Measurements from ENCODE around the gene CNTN2. TPM values are rescaled to one million over a fixed set of nuclear protein-coding genes. Genes with fewer than 3 reads are reported as not detected.

Gene CNTN2
- total and polyA plus RNA-seq, 10 donors, result 0.02 to 2.6 (median 0.13) TPM; not detected in 3

DNA sequence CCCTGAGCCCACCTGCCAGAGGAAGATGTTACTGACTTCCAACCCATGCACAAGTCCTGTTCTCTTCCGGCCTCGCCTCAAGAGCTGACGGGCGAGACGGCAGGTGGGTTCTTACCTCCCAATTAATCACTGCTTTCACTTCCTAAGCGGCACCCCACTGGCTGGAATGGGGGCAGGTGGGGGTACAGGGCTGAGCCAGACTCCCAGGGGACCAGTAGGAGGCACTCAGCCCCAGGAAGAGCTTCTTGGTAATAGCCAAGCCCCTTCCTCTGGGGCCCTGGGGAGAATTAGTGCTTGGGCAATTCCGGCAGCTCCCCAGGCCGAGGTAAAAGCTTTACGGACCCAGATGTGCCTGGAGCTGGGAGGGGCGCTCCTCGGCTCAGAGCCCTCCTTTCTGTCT lies 9.7 kb downstream of the CNTN2 start:
- 76 to 84% (median 78%) methylated on average over 9 to 11 of the region's 11 CpGs for WGBS, 5 donors
- no peak for TF ChIP-seq POLR2A (IDR thresholded peaks at IDR 0.05)
- no peaks in the 10 kb centered on the region for H3K4me1 ChIP-seq
- H3K4me3 ChIP-seq, result no peak overlapping the region
- H3K36me3 ChIP-seq, result no peaks in the 10 kb centered on the region
- intact Hi-C loops (cut with DNase I; ENCODE audit: low total_unique reads), result no loop called here
- DNase-seq, result no peak
- peaks cover 0 to 28% (median 0%) of the 10 kb centered on the region in 7 donors for H3K27me3 ChIP-seq (replicated peaks in 1 of 7)
- no peaks in the 10 kb centered on the region for H3K9me3 ChIP-seq
- no peak overlapping the region for H3K27ac ChIP-seq

GRCh38 chr1:205053296-205053695 lies 10.3 kb downstream of the CNTN2 start:
- DNase-seq, result no peak
- Histone ChIP-seq H3K36me3 (no peaks in the 10 kb centered on the region), H3K4me3 (no peak overlapping the region), H3K4me1 (no peaks in the 10 kb centered on the region), H3K27me3 (replicated peaks in 1 of 7) (peaks cover 0 to 23% (median 0%) of the 10 kb centered on the region in 7 donors), H3K27ac (no peak overlapping the region), H3K9me3 (no peaks in the 10 kb centered on the region)
- intact Hi-C loops (cut with DNase I; ENCODE audit: low total_unique reads), result no loop called here
- 86 to 93% (median 92%) methylated on average over 5 of the region's 5 CpGs for WGBS, 5 donors
- TF ChIP-seq CTCF (IDR thresholded peaks at IDR 0.05 in 8 of 11, conservative IDR thresholded peaks at IDR 0.05 in 3 of 11) (no peak), POLR2AphosphoS5 (IDR thresholded peaks at IDR 0.05) (no peak), POLR2A (IDR thresholded peaks at IDR 0.05) (no peak)

DNA sequence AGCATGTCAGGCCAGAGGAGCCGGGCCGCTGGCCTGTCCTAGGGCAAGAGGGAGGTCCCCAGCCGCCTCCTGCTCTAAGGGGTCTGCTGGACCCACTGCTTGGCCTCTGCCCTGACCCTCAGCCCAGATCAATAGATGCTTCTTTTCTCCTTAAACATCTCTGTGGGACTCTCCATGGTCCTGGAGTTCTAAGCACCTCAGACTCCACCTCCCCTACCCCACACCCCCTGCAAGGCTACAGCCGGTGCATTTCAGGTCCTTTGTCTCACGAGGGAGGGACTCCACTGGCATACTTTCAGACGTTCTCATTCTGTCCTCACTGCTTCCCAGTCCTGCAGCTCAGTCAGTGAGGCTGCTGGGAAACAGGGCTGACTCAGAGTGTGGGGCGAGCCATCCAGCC lies 11.0 kb downstream of the CNTN2 start:
- H3K27ac ChIP-seq, result no peak overlapping the region
- H3K27me3 ChIP-seq (replicated peaks in 1 of 7), result peaks cover 0 to 21% (median 0%) of the 10 kb centered on the region in 7 donors
- DNase-seq, result no peak
- H3K4me1 ChIP-seq, result no peaks in the 10 kb centered on the region
- H3K4me3 ChIP-seq, result no peak overlapping the region
- intact Hi-C loops (cut with DNase I; ENCODE audit: low total_unique reads), result no loop called here
- 47 to 73% (median 64%) methylated on average over 7 of the region's 7 CpGs for WGBS, 5 donors
- H3K36me3 ChIP-seq, result no peaks in the 10 kb centered on the region
- TF ChIP-seq CTCF (IDR thresholded peaks at IDR 0.05 in 8 of 11, conservative IDR thresholded peaks at IDR 0.05 in 3 of 11) (no peak), POLR2AphosphoS5 (IDR thresholded peaks at IDR 0.05) (no peak), POLR2A (IDR thresholded peaks at IDR 0.05) (no peak)
- H3K9me3 ChIP-seq, result no peaks in the 10 kb centered on the region

DNA sequence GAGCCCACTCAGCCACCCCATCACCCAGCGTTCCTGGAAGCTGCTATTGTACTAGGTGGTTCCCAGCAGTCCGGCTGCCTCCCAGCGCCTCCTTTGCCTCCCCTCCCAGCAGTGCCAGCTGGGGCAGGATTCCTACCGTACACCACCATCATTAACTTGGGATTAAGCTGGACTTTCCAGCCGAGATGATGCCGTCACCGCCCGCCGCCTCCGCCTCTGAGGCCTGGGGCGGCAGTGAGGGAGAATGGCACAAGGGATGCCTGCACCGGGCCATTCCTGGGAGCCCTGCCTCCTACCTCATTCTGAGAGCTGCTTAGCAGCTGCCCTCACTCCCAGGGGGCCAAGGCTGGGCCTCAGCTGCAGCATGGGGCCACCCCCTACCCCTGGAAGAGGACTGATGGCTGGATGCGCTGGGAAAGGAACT lies 13.2 kb downstream of the CNTN2 start:
- Histone ChIP-seq H3K4me3 (no peak overlapping the region), H3K9me3 (no peaks in the 10 kb centered on the region), H3K36me3 (no peaks in the 10 kb centered on the region), H3K27me3 (replicated peaks in 1 of 7) (peaks cover 0 to 21% (median 0%) of the 10 kb centered on the region in 7 donors), H3K27ac (no peak overlapping the region), H3K4me1 (peaks cover 0 to under 1% (median 0%) of the 10 kb centered on the region in 6 donors)
- DNase-seq, result no peak
- 88 to 94% (median 90%) methylated on average over 5 to 13 of the region's 13 CpGs for WGBS, 5 donors
- TF ChIP-seq POLR2A (IDR thresholded peaks at IDR 0.05), result no peak
- TF ChIP-seq POLR2AphosphoS5 (IDR thresholded peaks at IDR 0.05), result no peak
- TF ChIP-seq CTCF (IDR thresholded peaks at IDR 0.05 in 8 of 11, conservative IDR thresholded peaks at IDR 0.05 in 3 of 11), result no peak
- intact Hi-C loops (cut with DNase I; ENCODE audit: low total_unique reads), result no loop called here

All from spleen (tissue), 11 donors.